SJCRH30 (cell line): ENCODE results near the gene FHDC1. TPM values are rescaled to one million over a fixed set of nuclear protein-coding genes. Genes with fewer than 3 reads are reported as not detected.

Experiments
- DNase-seq, 2 experiments: peaks; one replicate each; pipeline ENCODE4 v3.0.0-alpha.2; 2015 to 2020
- H3K27ac ChIP-seq: fragments of 250-450 bp; sonication (Bioruptor Pico); 2 replicates; pipeline ENCODE4 v1.5.1; 2020; ENCODE audit warnings: mild to moderate bottlenecking, moderate library complexity
- H3K27me3 ChIP-seq: fragments of 250-450 bp; sonication (Bioruptor Pico); 2 replicates; pipeline ENCODE4 v1.5.1; 2020; ENCODE audit warnings: mild to moderate bottlenecking, moderate library complexity
- H3K36me3 ChIP-seq: fragments of 250-450 bp; sonication (Bioruptor Pico); 2 replicates; pipeline ENCODE4 v1.5.1; 2020; ENCODE audit warnings: mild to moderate bottlenecking, moderate library complexity
- H3K4me1 ChIP-seq: fragments of 250-450 bp; sonication (Bioruptor Pico); 2 replicates; pipeline ENCODE4 v1.5.1; 2020; ENCODE audit warnings: mild to moderate bottlenecking, moderate library complexity
- H3K4me3 ChIP-seq: fragments of 250-450 bp; sonication (Bioruptor Pico); 2 replicates; pipeline ENCODE4 v1.5.1; 2020; ENCODE audit warnings: mild to moderate bottlenecking, moderate library complexity
- H3K9me3 ChIP-seq: fragments of 250-450 bp; sonication (Bioruptor Pico); replicated peaks from 2 replicates; pipeline ENCODE4 v1.5.1; 2020; ENCODE audit warnings: mild to moderate bottlenecking, moderate library complexity
- total RNA-seq: library from RNA; depleted of rRNA; stranded (reverse); fragments of >200 nt; shearing (Covaris generic); gene quantifications from 2 replicates; pipeline ENCODE4 v1.2.3, GENCODE V29; 2014

FHDC1 gene
- total RNA-seq, 1 experiment from 2014 or later, result 2.0 TPM

- no peaks in the 10 kb centered on the region for H3K27me3 ChIP-seq
- H3K27ac ChIP-seq, result no peak overlapping the region
- no peaks in the 10 kb centered on the region for H3K9me3 ChIP-seq
- no peak for DNase-seq
- no peaks in the 10 kb centered on the region for H3K36me3 ChIP-seq
- no peaks in the 10 kb centered on the region for H3K4me1 ChIP-seq
- H3K4me3 ChIP-seq, result no peak overlapping the region
These were observed 37.7 kb downstream of the FHDC1 start for GRCh38 chr4:152973629-152974467.

GRCh38 chr4:152974468-152975379 lies 38.6 kb downstream of the FHDC1 start:
- DNase-seq, result no peak
- no peaks in the 10 kb centered on the region for H3K27me3 ChIP-seq
- no peak overlapping the region for H3K27ac ChIP-seq
- H3K4me3 ChIP-seq, result no peak overlapping the region
- H3K9me3 ChIP-seq, result no peaks in the 10 kb centered on the region
- H3K4me1 ChIP-seq, result no peaks in the 10 kb centered on the region
- no peaks in the 10 kb centered on the region for H3K36me3 ChIP-seq

- H3K9me3 ChIP-seq, result no peaks in the 10 kb centered on the region
- no peaks in the 10 kb centered on the region for H3K27me3 ChIP-seq
- DNase-seq, result no peak
- no peaks in the 10 kb centered on the region for H3K36me3 ChIP-seq
- H3K27ac ChIP-seq, result no peak overlapping the region
- H3K4me1 ChIP-seq, result no peaks in the 10 kb centered on the region
- H3K4me3 ChIP-seq, result no peak overlapping the region
These were observed 39.5 kb downstream of the FHDC1 start for GRCh38 chr4:152975380-152976211.

GRCh38 chr4:152976212-152976761 lies 40.2 kb downstream of the FHDC1 start:
- H3K9me3 ChIP-seq, result no peaks in the 10 kb centered on the region
- no peak for DNase-seq
- no peak overlapping the region for H3K4me3 ChIP-seq
- no peaks in the 10 kb centered on the region for H3K4me1 ChIP-seq
- H3K27me3 ChIP-seq, result no peaks in the 10 kb centered on the region
- no peak overlapping the region for H3K27ac ChIP-seq
- no peaks in the 10 kb centered on the region for H3K36me3 ChIP-seq

- no peak for DNase-seq
- 0 out of 2 replicates have a peak, but pooled peaks cover 3% of the 10 kb centered on the region for H3K4me1 ChIP-seq
- no peak overlapping the region for H3K27ac ChIP-seq
These were observed 43.7 kb downstream of the FHDC1 start for GRCh38 chr4:152979731-152980330.

GRCh38 chr4:152981278-152981677 lies 45.2 kb downstream of the FHDC1 start:
- no peaks in the 10 kb centered on the region for H3K36me3 ChIP-seq
- no peak for DNase-seq
- H3K9me3 ChIP-seq, result no peaks in the 10 kb centered on the region
- 0 out of 2 replicates have a peak, but pooled peaks cover 3% of the 10 kb centered on the region for H3K4me1 ChIP-seq
- H3K4me3 ChIP-seq, result no peak overlapping the region
- no peaks in the 10 kb centered on the region for H3K27me3 ChIP-seq
- no peak overlapping the region for H3K27ac ChIP-seq

More at GRCh38 chr4:152979731-152980330, 43.7 kb downstream of the FHDC1 start:
- Histone ChIP-seq H3K36me3 (no peaks in the 10 kb centered on the region), H3K27me3 (no peaks in the 10 kb centered on the region), H3K9me3 (no peaks in the 10 kb centered on the region), H3K4me3 (no peak overlapping the region)

- Histone ChIP-seq H3K27ac (no peak overlapping the region), H3K4me1 (0 out of 2 replicates have a peak, but pooled peaks cover 3% of the 10 kb centered on the region), H3K27me3 (no peaks in the 10 kb centered on the region), H3K9me3 (no peaks in the 10 kb centered on the region), H3K36me3 (no peaks in the 10 kb centered on the region), H3K4me3 (no peak overlapping the region)
- DNase-seq, result no peak
These were observed 45.7 kb downstream of the FHDC1 start for GRCh38 chr4:152981842-152982241.

- Histone ChIP-seq H3K4me3 (no peak overlapping the region), H3K9me3 (no peaks in the 10 kb centered on the region), H3K4me1 (0 out of 2 replicates have a peak, but pooled peaks cover 3% of the 10 kb centered on the region), H3K36me3 (no peaks in the 10 kb centered on the region), H3K27ac (no peak overlapping the region), H3K27me3 (no peaks in the 10 kb centered on the region)
- peak; percentile 21 to 33 for DNase-seq
These were observed 47.1 kb downstream of the FHDC1 start for GRCh38 chr4:152983221-152983620.

GRCh38 chr4:152983774-152984411 lies 47.8 kb downstream of the FHDC1 start:
- Histone ChIP-seq H3K4me1 (0 out of 2 replicates have a peak, but pooled peaks cover 3% of the 10 kb centered on the region), H3K27ac (no peak overlapping the region), H3K27me3 (no peaks in the 10 kb centered on the region), H3K36me3 (no peaks in the 10 kb centered on the region), H3K4me3 (no peak overlapping the region), H3K9me3 (no peaks in the 10 kb centered on the region)
- no peak for DNase-seq

- no peak overlapping the region for H3K4me3 ChIP-seq
- DNase-seq, result peak; percentile 22 to 28
- no peaks in the 10 kb centered on the region for H3K27me3 ChIP-seq
- no peaks in the 10 kb centered on the region for H3K36me3 ChIP-seq
- no peaks in the 10 kb centered on the region for H3K4me1 ChIP-seq
- H3K27ac ChIP-seq, result no peak overlapping the region
- H3K9me3 ChIP-seq, result no peaks in the 10 kb centered on the region
These were observed 52.8 kb downstream of the FHDC1 start for GRCh38 chr4:152988721-152989553.

GRCh38 chr4:152989554-152989970 lies 53.4 kb downstream of the FHDC1 start:
- no peaks in the 10 kb centered on the region for H3K9me3 ChIP-seq
- H3K27me3 ChIP-seq, result no peaks in the 10 kb centered on the region
- no peak overlapping the region for H3K4me3 ChIP-seq
- no peak for DNase-seq
- no peaks in the 10 kb centered on the region for H3K4me1 ChIP-seq
- H3K27ac ChIP-seq, result no peak overlapping the region
- H3K36me3 ChIP-seq, result no peaks in the 10 kb centered on the region

GRCh38 chr4:152990471-152991131 lies 54.5 kb downstream of the FHDC1 start:
- Histone ChIP-seq H3K9me3 (no peaks in the 10 kb centered on the region), H3K36me3 (no peaks in the 10 kb centered on the region), H3K4me1 (no peaks in the 10 kb centered on the region), H3K4me3 (no peak overlapping the region), H3K27ac (no peak overlapping the region), H3K27me3 (no peaks in the 10 kb centered on the region)
- DNase-seq, result no peak
